ENCODE results near the gene KNOP1. TPM values are rescaled to one million over a fixed set of nuclear protein-coding genes. Genes with fewer than 3 reads are reported as not detected.

The KNOP1 gene
- total RNA-seq, 1 experiment from 2014 or later, result 24.5 TPM

DNA sequence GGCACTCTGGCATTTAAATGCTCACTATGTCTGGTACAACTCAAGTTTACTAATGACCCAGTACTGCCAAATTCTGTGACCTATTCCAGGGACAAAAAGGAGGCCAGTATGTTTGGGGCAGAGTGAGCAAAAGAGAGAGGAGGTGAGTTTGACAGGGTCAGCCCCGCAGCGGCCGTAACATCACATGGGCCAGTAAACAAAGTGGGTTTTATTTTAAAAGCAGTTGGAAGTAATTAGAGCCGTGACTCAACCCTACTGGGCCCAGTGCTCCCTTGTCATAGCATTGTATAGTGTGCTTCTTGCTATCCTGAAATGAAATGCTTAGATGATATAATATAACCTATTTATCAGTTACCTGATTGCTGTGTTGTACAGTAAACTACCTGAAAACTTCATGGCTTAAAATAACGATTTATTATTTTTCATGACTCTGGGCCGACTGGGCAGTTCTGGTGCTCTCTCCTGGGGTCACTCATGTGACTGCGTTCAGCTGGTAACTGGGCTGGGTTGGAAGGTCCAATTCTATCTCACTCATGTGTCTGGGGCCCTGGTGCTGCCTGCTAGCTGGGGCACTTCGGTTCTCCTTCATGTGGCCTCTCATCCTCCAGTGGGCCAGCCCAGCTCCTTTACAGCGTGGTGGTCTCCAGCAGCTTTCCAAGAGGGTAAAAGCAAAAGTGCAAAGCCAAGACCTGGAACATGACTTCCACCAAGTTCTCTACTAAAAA lies 27.4 kb upstream of the KNOP1 start:
- no TSS peak for BruUV-seq (replicated peaks)
- H3K9me3 Mint-ChIP-seq (ENCODE audit: unreplicated experiment), result no peaks in the 10 kb centered on the region
- H3K27ac Mint-ChIP-seq (ENCODE audit: low read depth, unreplicated experiment), result no peak overlapping the region
- DNase-seq (ENCODE audit: unreplicated experiment), result no peak
- H3K4me3 Mint-ChIP-seq (ENCODE audit: unreplicated experiment), result no peak overlapping the region
- intact Hi-C loops (cut with micrococcal nuclease), result no loop called here
- ChIA-PET POLR2A (no interaction called here), CTCF (interaction anchor here (2.1 kb wide), 1 partner anchor 162 kb away, joined by 6 read pairs; no protein-coding TSS in a partner anchor)
- H3K27me3 Mint-ChIP-seq (ENCODE audit: insufficient read depth, unreplicated experiment), result no peaks in the 10 kb centered on the region
- peaks cover 6% of the 10 kb centered on the region for H3K36me3 Mint-ChIP-seq (ENCODE audit: insufficient read depth, unreplicated experiment)
- no peaks in the 10 kb centered on the region for H3K4me1 Mint-ChIP-seq (ENCODE audit: insufficient read depth, unreplicated experiment)
- TF ChIP-seq, protein P1, sequence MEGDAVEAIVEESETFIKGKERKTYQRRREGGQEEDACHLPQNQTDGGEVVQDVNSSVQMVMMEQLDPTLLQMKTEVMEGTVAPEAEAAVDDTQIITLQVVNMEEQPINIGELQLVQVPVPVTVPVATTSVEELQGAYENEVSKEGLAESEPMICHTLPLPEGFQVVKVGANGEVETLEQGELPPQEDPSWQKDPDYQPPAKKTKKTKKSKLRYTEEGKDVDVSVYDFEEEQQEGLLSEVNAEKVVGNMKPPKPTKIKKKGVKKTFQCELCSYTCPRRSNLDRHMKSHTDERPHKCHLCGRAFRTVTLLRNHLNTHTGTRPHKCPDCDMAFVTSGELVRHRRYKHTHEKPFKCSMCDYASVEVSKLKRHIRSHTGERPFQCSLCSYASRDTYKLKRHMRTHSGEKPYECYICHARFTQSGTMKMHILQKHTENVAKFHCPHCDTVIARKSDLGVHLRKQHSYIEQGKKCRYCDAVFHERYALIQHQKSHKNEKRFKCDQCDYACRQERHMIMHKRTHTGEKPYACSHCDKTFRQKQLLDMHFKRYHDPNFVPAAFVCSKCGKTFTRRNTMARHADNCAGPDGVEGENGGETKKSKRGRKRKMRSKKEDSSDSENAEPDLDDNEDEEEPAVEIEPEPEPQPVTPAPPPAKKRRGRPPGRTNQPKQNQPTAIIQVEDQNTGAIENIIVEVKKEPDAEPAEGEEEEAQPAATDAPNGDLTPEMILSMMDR (IDR thresholded peaks at IDR 0.05; ENCODE audit: unreplicated experiment), result no peak

DNA sequence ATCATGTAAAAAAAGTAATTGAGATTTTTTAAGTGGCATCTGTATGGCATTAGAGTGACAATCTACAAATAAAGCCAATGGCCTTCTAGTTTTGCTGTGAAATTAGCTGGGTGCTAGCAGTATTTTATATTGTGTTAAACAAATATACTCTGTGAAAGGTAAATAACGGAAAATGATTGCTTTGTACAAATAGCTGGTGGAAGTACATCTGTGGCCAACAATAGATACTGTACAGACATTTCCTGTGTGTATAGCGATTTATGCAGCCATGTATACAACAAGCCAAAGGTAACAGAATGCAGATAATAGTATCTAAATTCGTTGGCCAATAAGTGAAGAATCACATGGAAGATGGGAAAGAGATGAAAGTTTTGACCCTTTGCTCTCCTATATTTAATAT lies 26.6 kb upstream of the KNOP1 start:
- no peak for DNase-seq (ENCODE audit: unreplicated experiment)
- ChIA-PET CTCF (interaction anchor here (0.6 kb wide), 1 partner anchor 205 kb away, joined by 3 read pairs; no protein-coding TSS in a partner anchor), POLR2A (no interaction called here)
- Mint-ChIP-seq H3K27ac (ENCODE audit: low read depth, unreplicated experiment) (no peak overlapping the region), H3K4me1 (ENCODE audit: insufficient read depth, unreplicated experiment) (no peaks in the 10 kb centered on the region), H3K9me3 (ENCODE audit: unreplicated experiment) (no peaks in the 10 kb centered on the region), H3K36me3 (ENCODE audit: insufficient read depth, unreplicated experiment) (peaks cover 6% of the 10 kb centered on the region), H3K27me3 (ENCODE audit: insufficient read depth, unreplicated experiment) (no peaks in the 10 kb centered on the region), H3K4me3 (ENCODE audit: unreplicated experiment) (no peak overlapping the region)
- no TSS peak for BruUV-seq (replicated peaks)
- TF ChIP-seq, protein P1 (IDR thresholded peaks at IDR 0.05; ENCODE audit: unreplicated experiment), result no peak
- intact Hi-C loops (cut with micrococcal nuclease), result no loop called here

- Mint-ChIP-seq H3K27me3 (ENCODE audit: insufficient read depth, unreplicated experiment) (no peaks in the 10 kb centered on the region), H3K4me3 (ENCODE audit: unreplicated experiment) (no peak overlapping the region), H3K27ac (ENCODE audit: low read depth, unreplicated experiment) (no peak overlapping the region), H3K36me3 (ENCODE audit: insufficient read depth, unreplicated experiment) (peaks cover 6% of the 10 kb centered on the region), H3K9me3 (ENCODE audit: unreplicated experiment) (no peaks in the 10 kb centered on the region), H3K4me1 (ENCODE audit: insufficient read depth, unreplicated experiment) (no peaks in the 10 kb centered on the region)
- DNase-seq (ENCODE audit: unreplicated experiment), result no peak
- BruUV-seq (replicated peaks), result no TSS peak
- ChIA-PET CTCF (interaction anchor here (0.7 kb wide), 1 partner anchor 14 kb away, joined by 3 read pairs; no protein-coding TSS in a partner anchor), POLR2A (no interaction called here)
- intact Hi-C loops (cut with micrococcal nuclease), result no loop called here
- TF ChIP-seq, protein P1 (IDR thresholded peaks at IDR 0.05; ENCODE audit: unreplicated experiment), result no peak
These were observed 25.8 kb upstream of the KNOP1 start for GRCh38 chr16:19743816-19744159.

DNA sequence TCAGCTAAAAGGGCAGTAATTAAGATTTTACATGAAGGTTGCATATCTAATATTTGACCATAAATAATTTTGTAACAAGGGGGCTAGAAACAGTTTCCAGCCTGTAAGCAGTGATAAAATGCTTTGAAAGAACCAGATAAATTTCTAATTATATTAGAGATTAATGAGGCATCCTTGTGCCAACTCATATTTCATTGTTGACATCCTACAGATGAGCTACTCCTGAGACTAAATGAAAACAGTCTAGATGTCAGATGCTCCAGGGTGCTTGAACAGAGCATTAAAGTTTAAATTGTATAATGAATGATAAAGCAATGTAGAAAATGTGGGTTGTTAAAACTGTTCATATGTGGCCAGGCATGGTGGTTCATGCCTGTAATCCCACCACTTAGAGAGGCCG lies 23.3 kb upstream of the KNOP1 start:
- TF ChIP-seq, protein P1 (IDR thresholded peaks at IDR 0.05; ENCODE audit: unreplicated experiment), result no peak
- ChIA-PET CTCF (no interaction called here), POLR2A (no interaction called here)
- no peak overlapping the region for H3K4me3 Mint-ChIP-seq (ENCODE audit: unreplicated experiment)
- peaks cover 11% of the 10 kb centered on the region for H3K36me3 Mint-ChIP-seq (ENCODE audit: insufficient read depth, unreplicated experiment)
- no peaks in the 10 kb centered on the region for H3K4me1 Mint-ChIP-seq (ENCODE audit: insufficient read depth, unreplicated experiment)
- no peaks in the 10 kb centered on the region for H3K27me3 Mint-ChIP-seq (ENCODE audit: insufficient read depth, unreplicated experiment)
- no peak overlapping the region for H3K27ac Mint-ChIP-seq (ENCODE audit: low read depth, unreplicated experiment)
- DNase-seq (ENCODE audit: unreplicated experiment), result no peak
- H3K9me3 Mint-ChIP-seq (ENCODE audit: unreplicated experiment), result no peaks in the 10 kb centered on the region
- BruUV-seq (replicated peaks), result no TSS peak
- intact Hi-C loops (cut with micrococcal nuclease), result no loop called here
